Astrocyte (in vitro differentiated cells and primary cell): ENCODE measurements around the gene CCNE1. TPM values are rescaled to one million over a fixed set of nuclear protein-coding genes. Genes with fewer than 3 reads are reported as not detected.
"Not testable (repeated sequence)": the region's sequence is repeated elsewhere in the genome, so short reads cannot be mapped to it uniquely, and the experiment has no call there.

Experiments
- DNase-seq: peaks from one replicate; pipeline ENCODE4 v3.0.0-alpha.2; 2010; ENCODE audit warnings: low read depth
- FAIRE-seq: peaks from 2 replicates; lab custom pipeline; 2011; peaks lifted over from hg19 to GRCh38; lab: Jason Lieb, UNC
- H2AFZ ChIP-seq: 2 replicates; pipeline ENCODE4 v1.6.0; 2012; ENCODE audit warnings: low read depth, low read length, inconsistent platforms
- H3K27ac ChIP-seq: 2 replicates; pipeline ENCODE4 v1.5.1; 2011; ENCODE audit warnings: low read depth, low read length, inconsistent platforms
- H3K27me3 ChIP-seq: 2 replicates; pipeline ENCODE4 v1.6.0; 2011; ENCODE audit warnings: low read length, inconsistent platforms; ENCODE audit not compliant: insufficient read depth
- H3K36me3 ChIP-seq: 2 replicates; pipeline ENCODE4 v1.5.1; 2011; ENCODE audit warnings: low read length, inconsistent platforms; ENCODE audit not compliant: insufficient read depth
- H3K4me1 ChIP-seq: 2 replicates; pipeline ENCODE4 v1.5.1; 2011; ENCODE audit warnings: low read length, inconsistent platforms; ENCODE audit not compliant: insufficient read depth
- H3K4me2 ChIP-seq: 2 replicates; pipeline ENCODE4 v1.6.0; 2012; ENCODE audit warnings: low read length, inconsistent platforms
- H3K4me3 ChIP-seq: 2 replicates; pipeline ENCODE4 v1.5.1; 2011; ENCODE audit warnings: low read depth, mild to moderate bottlenecking, low read length, inconsistent platforms; ENCODE audit not compliant: insufficient read depth
- H3K79me2 ChIP-seq: 2 replicates; pipeline ENCODE4 v1.6.0; 2012; ENCODE audit warnings: mild to moderate bottlenecking, low read length, inconsistent platforms; ENCODE audit not compliant: insufficient read depth
- H3K9ac ChIP-seq: 2 replicates; pipeline ENCODE4 v1.6.0; 2012; ENCODE audit warnings: mild to moderate bottlenecking, low read length, inconsistent platforms
- H3K9me3 ChIP-seq: 2 replicates; pipeline ENCODE4 v1.5.1; 2012; ENCODE audit warnings: low read depth, mild to moderate bottlenecking, low read length, inconsistent platforms; ENCODE audit not compliant: insufficient read depth
- H4K20me1 ChIP-seq: 2 replicates; pipeline ENCODE4 v1.6.0; 2012; ENCODE audit warnings: low read length, inconsistent platforms; ENCODE audit not compliant: insufficient read depth
- H3K27ac Mint-ChIP-seq: one replicate; pipeline ENCODE4 v1.8.0; 2021; ENCODE audit warnings: mild to moderate bottlenecking, mixed read lengths; ENCODE audit not compliant: unreplicated experiment
- H3K27me3 Mint-ChIP-seq: one replicate; pipeline ENCODE4 v1.8.0; 2021; ENCODE audit warnings: low read depth, mixed read lengths; ENCODE audit not compliant: unreplicated experiment
- H3K36me3 Mint-ChIP-seq: one replicate; pipeline ENCODE4 v1.8.0; 2021; ENCODE audit warnings: low read depth, mixed read lengths; ENCODE audit not compliant: unreplicated experiment
- H3K4me1 Mint-ChIP-seq: one replicate; pipeline ENCODE4 v1.8.0; 2021; ENCODE audit warnings: low read depth, mixed read lengths; ENCODE audit not compliant: unreplicated experiment
- H3K4me3 Mint-ChIP-seq: one replicate; pipeline ENCODE4 v1.8.0; 2021; ENCODE audit warnings: mild to moderate bottlenecking, moderate library complexity, mixed read lengths; ENCODE audit not compliant: unreplicated experiment
- H3K9me3 Mint-ChIP-seq: one replicate; pipeline ENCODE4 v1.8.0; 2021; ENCODE audit warnings: mild to moderate bottlenecking, mixed read lengths; ENCODE audit not compliant: unreplicated experiment
- CTCF ChIP-seq: IDR thresholded peaks from 2 replicates; pipeline ENCODE4 v1.5.1; 2011; ENCODE audit warnings: low read depth, mild to moderate bottlenecking, inconsistent platforms, low read length, moderate library complexity; ENCODE audit not compliant: insufficient read depth
- EZH2 ChIP-seq: IDR thresholded peaks from 2 replicates; pipeline ENCODE4 v1.6.1; 2012; ENCODE audit warnings: mild to moderate bottlenecking, low read length, inconsistent platforms; ENCODE audit not compliant: insufficient read depth
- total RNA-seq: library from RNA; stranded (reverse); gene quantifications from 2 replicates; pipeline ENCODE4 v1.2.1, GENCODE V29; 2021

Gene CCNE1
- total RNA-seq, 1 donor from 2014 or later: 8.8 TPM

GRCh38 chr19:29819300-29819699, 7.5 kb downstream of the CCNE1 start:
- Mint-ChIP-seq H3K4me3 (no peak overlapping the region), H3K4me1 (no peaks in the 10 kb centered on the region), H3K9me3 (no peaks in the 10 kb centered on the region), H3K27ac (no peak overlapping the region), H3K27me3 (no peaks in the 10 kb centered on the region), H3K36me3 (peaks cover 18% of the 10 kb centered on the region)
- Histone ChIP-seq H3K4me3 (no peak overlapping the region), H3K4me2 (no peak overlapping the region), H3K27ac (no peak overlapping the region), H2AFZ (no peak overlapping the region), H3K79me2 (no peaks in the 10 kb centered on the region), H3K27me3 (no peaks in the 10 kb centered on the region), H3K9me3 (no peaks in the 10 kb centered on the region), H3K9ac (no peak overlapping the region), H3K36me3 (peaks cover 5% of the 10 kb centered on the region), H4K20me1 (no peaks in the 10 kb centered on the region), H3K4me1 (no peaks in the 10 kb centered on the region)
- TF ChIP-seq EZH2: no peak
- TF ChIP-seq CTCF: no peak
- FAIRE-seq: no peak
- DNase-seq: no peak

- Mint-ChIP-seq H3K27me3 (no peaks in the 10 kb centered on the region), H3K9me3 (no peaks in the 10 kb centered on the region), H3K4me1 (no peaks in the 10 kb centered on the region), H3K27ac (no peak overlapping the region), H3K36me3 (peaks cover 15% of the 10 kb centered on the region), H3K4me3 (no peak overlapping the region)
- H3K27me3 ChIP-seq: no peaks in the 10 kb centered on the region
- FAIRE-seq: no peak
- no peaks in the 10 kb centered on the region for H3K79me2 ChIP-seq
- TF ChIP-seq EZH2 (no peak), CTCF (no peak)
- H3K4me2 ChIP-seq: no peak overlapping the region
- H3K27ac ChIP-seq: no peak overlapping the region
- H3K4me1 ChIP-seq: no peaks in the 10 kb centered on the region
- no peaks in the 10 kb centered on the region for H4K20me1 ChIP-seq
- H3K9me3 ChIP-seq: no peaks in the 10 kb centered on the region
- H3K36me3 ChIP-seq: peaks cover 5% of the 10 kb centered on the region
- no peak overlapping the region for H3K9ac ChIP-seq
- DNase-seq: no peak
- H2AFZ ChIP-seq: no peak overlapping the region
- H3K4me3 ChIP-seq: no peak overlapping the region
These were observed 8.2 kb downstream of the CCNE1 start for GRCh38 chr19:29819986-29820385.

- Histone ChIP-seq H2AFZ (no peak overlapping the region), H4K20me1 (no peaks in the 10 kb centered on the region), H3K36me3 (peaks cover 5% of the 10 kb centered on the region), H3K4me2 (no peak overlapping the region), H3K27me3 (no peaks in the 10 kb centered on the region), H3K79me2 (no peaks in the 10 kb centered on the region), H3K4me3 (no peak overlapping the region), H3K4me1 (no peaks in the 10 kb centered on the region), H3K9ac (no peak overlapping the region), H3K27ac (no peak overlapping the region), H3K9me3 (no peaks in the 10 kb centered on the region)
- H3K4me1 Mint-ChIP-seq: no peaks in the 10 kb centered on the region
- DNase-seq: no peak
- H3K4me3 Mint-ChIP-seq: no peak overlapping the region
- H3K36me3 Mint-ChIP-seq: peaks cover 14% of the 10 kb centered on the region
- TF ChIP-seq EZH2 (no peak), CTCF (no peak)
- no peak overlapping the region for H3K27ac Mint-ChIP-seq
- no peaks in the 10 kb centered on the region for H3K9me3 Mint-ChIP-seq
- no peak for FAIRE-seq
- no peaks in the 10 kb centered on the region for H3K27me3 Mint-ChIP-seq
These were observed 12.0 kb downstream of the CCNE1 start for GRCh38 chr19:29823581-29824330.

GRCh38 chr19:29825263-29825662, 13.5 kb downstream of the CCNE1 start:
- not testable (repeated sequence) for H3K4me3 ChIP-seq, H3K4me3 Mint-ChIP-seq, H2AFZ ChIP-seq, H3K4me2 ChIP-seq, H3K4me1 ChIP-seq, H4K20me1 ChIP-seq, H3K27me3 Mint-ChIP-seq, FAIRE-seq, H3K27me3 ChIP-seq, H3K9ac ChIP-seq, H3K4me1 Mint-ChIP-seq, DNase-seq, H3K27ac Mint-ChIP-seq, H3K79me2 ChIP-seq, H3K36me3 ChIP-seq, H3K27ac ChIP-seq, H3K9me3 Mint-ChIP-seq, H3K9me3 ChIP-seq
- H3K36me3 Mint-ChIP-seq: peaks cover 14% of the 10 kb centered on the region
